ENCODE results near the gene MAML3.

MAML3 gene

DNA sequence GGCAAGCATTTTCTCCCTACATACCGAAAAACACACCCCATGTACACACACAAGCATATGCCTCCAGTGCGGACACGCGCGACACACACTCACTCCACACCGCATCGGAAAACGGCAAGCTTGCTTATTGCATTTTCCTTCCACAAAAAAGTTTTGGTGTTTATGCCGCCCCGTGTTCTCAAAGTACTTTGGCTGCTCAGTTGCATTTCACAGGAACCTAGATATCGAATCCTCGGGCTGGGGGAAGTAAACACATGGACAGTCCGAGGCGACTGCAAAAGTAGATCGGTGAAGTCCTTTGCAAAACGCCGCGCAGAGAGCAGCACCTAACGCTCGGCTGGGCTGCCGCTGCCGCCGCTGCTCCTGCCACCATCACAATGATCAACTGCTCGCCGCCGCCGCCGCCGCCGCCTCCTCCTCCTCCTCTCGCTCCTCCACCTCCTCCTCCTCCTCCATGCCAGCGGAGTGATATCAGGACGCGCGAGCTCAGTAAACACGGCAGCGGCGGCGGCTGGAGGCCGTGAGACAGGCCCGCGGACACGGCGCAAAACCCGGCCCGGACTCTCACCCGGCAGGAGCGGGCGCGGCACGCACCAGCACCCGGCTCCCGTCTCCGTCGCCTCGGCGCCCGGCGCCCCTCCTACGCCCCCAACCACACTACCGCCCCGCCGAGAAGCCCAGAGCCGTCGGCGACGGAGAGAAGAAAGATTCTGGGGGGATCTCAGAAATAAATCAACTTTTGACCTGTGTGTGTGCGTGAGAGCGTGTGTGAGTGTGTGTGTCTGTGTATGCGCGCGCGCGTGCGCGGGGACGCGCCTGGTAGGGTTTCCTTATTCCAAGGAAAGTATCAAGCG lies at the start of gene MAML3:
TSS of gene MAML3 (minus strand) at position 467 of the 854 bp plus-strand sequence. CDS start 857 bp downstream, outside the sequence.
- peak within 1 kb of the TSS; percentile 100 for H3K4me3 Mint-ChIP-seq
- no peaks in the 10 kb centered on the region for H3K36me3 Mint-ChIP-seq (ENCODE audit: low read depth)
- peaks cover 3% of the 10 kb centered on the region for H3K27me3 Mint-ChIP-seq (ENCODE audit: low read depth, poor library complexity)
- H3K27ac Mint-ChIP-seq, result peak within 1 kb of the TSS; percentile 99
- H3K4me1 Mint-ChIP-seq, result peaks cover 30% of the 10 kb centered on the region
- DNase-seq, result peak; percentile 97
- TF ChIP-seq, protein P1, sequence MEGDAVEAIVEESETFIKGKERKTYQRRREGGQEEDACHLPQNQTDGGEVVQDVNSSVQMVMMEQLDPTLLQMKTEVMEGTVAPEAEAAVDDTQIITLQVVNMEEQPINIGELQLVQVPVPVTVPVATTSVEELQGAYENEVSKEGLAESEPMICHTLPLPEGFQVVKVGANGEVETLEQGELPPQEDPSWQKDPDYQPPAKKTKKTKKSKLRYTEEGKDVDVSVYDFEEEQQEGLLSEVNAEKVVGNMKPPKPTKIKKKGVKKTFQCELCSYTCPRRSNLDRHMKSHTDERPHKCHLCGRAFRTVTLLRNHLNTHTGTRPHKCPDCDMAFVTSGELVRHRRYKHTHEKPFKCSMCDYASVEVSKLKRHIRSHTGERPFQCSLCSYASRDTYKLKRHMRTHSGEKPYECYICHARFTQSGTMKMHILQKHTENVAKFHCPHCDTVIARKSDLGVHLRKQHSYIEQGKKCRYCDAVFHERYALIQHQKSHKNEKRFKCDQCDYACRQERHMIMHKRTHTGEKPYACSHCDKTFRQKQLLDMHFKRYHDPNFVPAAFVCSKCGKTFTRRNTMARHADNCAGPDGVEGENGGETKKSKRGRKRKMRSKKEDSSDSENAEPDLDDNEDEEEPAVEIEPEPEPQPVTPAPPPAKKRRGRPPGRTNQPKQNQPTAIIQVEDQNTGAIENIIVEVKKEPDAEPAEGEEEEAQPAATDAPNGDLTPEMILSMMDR (IDR thresholded peaks at IDR 0.05), result no peak
- H3K9me3 Mint-ChIP-seq, result no peaks in the 10 kb centered on the region

DNA sequence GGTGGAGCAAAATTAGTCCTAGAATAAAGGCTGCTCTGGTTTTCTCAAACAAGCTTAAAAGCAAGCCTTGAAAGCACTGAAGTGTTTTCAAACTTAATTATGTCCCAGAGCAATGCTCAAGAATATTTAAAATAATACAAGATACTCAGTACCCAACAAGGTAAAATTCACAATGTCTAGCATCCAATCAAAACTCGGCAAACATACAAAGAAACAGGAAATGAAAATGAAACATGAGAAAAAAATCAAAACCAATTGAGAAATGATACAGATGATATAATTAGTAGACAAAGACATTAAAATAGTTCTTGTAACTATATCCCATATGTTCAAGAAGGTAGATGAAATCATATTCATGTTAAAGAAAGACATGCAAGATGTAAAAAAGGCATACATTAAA lies 45.0 kb upstream of the MAML3 start:
- TF ChIP-seq, protein P1 (IDR thresholded peaks at IDR 0.05), result no peak
- Mint-ChIP-seq H3K36me3 (ENCODE audit: low read depth) (peaks cover 5% of the 10 kb centered on the region), H3K9me3 (peaks cover 24% of the 10 kb centered on the region), H3K4me3 (no peak overlapping the region), H3K4me1 (peaks cover 6% of the 10 kb centered on the region), H3K27ac (no peak overlapping the region), H3K27me3 (ENCODE audit: low read depth, poor library complexity) (peaks cover 3% of the 10 kb centered on the region)
- DNase-seq, result no peak

DNA sequence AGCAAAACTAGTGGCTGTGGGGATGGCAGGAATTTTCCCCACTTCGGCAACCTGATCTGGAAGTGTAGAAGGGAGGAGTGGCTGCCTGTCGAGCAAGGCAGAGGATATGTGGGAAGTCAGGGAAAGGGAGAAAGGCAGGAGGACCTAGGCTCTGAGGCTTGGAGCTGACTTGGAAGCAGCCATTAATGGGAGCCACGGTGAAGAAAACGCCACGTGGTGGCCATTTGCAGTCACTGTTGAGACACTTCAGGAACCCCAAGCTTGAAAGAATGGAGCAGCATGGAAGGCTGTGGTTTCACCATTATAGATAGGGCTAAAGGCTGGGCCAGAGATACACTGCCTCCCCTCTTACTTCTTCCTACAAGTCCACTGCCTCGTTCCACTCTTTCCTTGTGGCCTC lies 41.8 kb upstream of the MAML3 start:
- Mint-ChIP-seq H3K27me3 (ENCODE audit: low read depth, poor library complexity) (peaks cover 3% of the 10 kb centered on the region), H3K27ac (no peak overlapping the region), H3K9me3 (peaks cover 18% of the 10 kb centered on the region), H3K36me3 (ENCODE audit: low read depth) (peaks cover 5% of the 10 kb centered on the region), H3K4me3 (no peak overlapping the region), H3K4me1 (peaks cover 6% of the 10 kb centered on the region)
- no peak for DNase-seq
- TF ChIP-seq, protein P1 (IDR thresholded peaks at IDR 0.05), result no peak

DNA sequence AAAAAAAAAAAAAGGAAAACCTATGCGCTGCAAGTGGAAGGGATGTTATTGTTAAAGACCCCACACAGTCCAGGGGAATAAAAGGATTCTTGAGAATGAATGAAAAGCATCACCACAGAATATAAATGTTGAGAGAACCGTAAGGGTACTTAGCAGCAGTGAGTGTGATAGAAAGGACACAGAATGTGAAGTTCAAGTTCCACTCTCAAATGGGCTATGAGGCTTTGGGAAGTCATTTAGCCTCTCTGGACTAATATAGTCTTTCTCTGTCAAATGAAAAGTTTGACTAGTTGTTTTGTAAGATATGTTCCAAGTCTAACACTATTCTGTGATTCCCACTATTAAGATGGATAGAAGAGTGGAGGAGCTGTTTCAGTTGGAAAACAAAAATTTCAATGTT lies 35.8 kb upstream of the MAML3 start:
- no peaks in the 10 kb centered on the region for H3K4me1 Mint-ChIP-seq
- no peak overlapping the region for H3K27ac Mint-ChIP-seq
- H3K9me3 Mint-ChIP-seq, result no peaks in the 10 kb centered on the region
- DNase-seq, result no peak
- TF ChIP-seq, protein P1 (IDR thresholded peaks at IDR 0.05), result no peak
- no peaks in the 10 kb centered on the region for H3K36me3 Mint-ChIP-seq (ENCODE audit: low read depth)
- no peaks in the 10 kb centered on the region for H3K27me3 Mint-ChIP-seq (ENCODE audit: low read depth, poor library complexity)
- H3K4me3 Mint-ChIP-seq, result no peak overlapping the region

DNA sequence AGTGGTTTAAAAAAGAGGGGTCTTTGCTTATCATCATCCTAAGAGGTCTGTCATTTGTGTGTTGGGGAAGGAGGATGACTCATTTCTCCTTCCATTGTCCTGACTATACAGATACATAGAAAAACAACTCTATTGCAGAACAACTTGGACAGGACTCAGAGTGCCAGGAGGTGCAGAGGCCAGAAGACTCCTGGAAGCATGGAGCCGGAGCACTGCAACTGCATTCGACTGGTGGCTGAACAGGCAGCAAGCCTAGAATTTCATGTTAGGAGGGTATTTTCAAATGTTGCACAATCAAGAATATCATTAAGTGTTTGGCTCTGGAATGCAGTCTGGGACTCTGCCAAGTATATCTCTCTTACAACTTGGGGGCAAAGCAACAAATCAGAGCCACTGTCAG lies 35.0 kb upstream of the MAML3 start:
- H3K36me3 Mint-ChIP-seq (ENCODE audit: low read depth), result no peaks in the 10 kb centered on the region
- TF ChIP-seq, protein P1 (IDR thresholded peaks at IDR 0.05), result no peak
- H3K9me3 Mint-ChIP-seq, result no peaks in the 10 kb centered on the region
- H3K4me3 Mint-ChIP-seq, result no peak overlapping the region
- H3K4me1 Mint-ChIP-seq, result no peaks in the 10 kb centered on the region
- no peak for DNase-seq
- H3K27me3 Mint-ChIP-seq (ENCODE audit: low read depth, poor library complexity), result no peaks in the 10 kb centered on the region
- H3K27ac Mint-ChIP-seq, result no peak overlapping the region

DNA sequence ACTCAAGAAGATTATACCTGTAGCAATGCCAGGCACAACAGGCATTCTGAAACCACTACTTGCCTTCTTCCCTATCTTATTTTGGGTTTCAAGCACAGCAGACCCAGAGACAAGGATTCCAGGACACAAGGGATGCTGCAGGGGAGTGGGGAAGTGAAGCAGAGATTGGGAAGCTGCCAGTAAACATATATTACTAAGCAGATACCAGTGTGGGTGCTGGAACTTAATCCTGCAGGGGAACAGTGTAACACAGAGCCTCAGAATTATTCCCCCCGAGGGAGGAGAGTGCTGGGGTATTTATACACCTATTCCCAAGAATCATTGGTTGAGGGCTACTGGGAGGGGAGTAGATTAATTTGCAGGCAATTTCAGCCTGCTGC lies 33.3 kb upstream of the MAML3 start:
- TF ChIP-seq, protein P1 (IDR thresholded peaks at IDR 0.05), result no peak
- Mint-ChIP-seq H3K36me3 (ENCODE audit: low read depth) (no peaks in the 10 kb centered on the region), H3K9me3 (no peaks in the 10 kb centered on the region), H3K27ac (peak overlapping the region; percentile 14), H3K4me3 (no peak overlapping the region), H3K4me1 (no peaks in the 10 kb centered on the region), H3K27me3 (ENCODE audit: low read depth, poor library complexity) (no peaks in the 10 kb centered on the region)
- DNase-seq, result no peak
